Nephron progenitor cell (in vitro differentiated cells): Measurements from ENCODE around the gene CAMTA1.

Source experiments
- DNase-seq: peaks from one replicate; pipeline ENCODE4 v3.0.0; 2021
- H3K27ac Mint-ChIP-seq: 2 replicates; pipeline ENCODE4 v1.8.0; 2021; ENCODE audit warnings: mild to moderate bottlenecking, moderate library complexity, mixed read lengths
- H3K27me3 Mint-ChIP-seq: 2 replicates; pipeline ENCODE4 v1.8.0; 2021; ENCODE audit warnings: mild to moderate bottlenecking, low read depth, mixed read lengths; ENCODE audit not compliant: poor library complexity
- H3K36me3 Mint-ChIP-seq: 2 replicates; pipeline ENCODE4 v1.8.0; 2021; ENCODE audit warnings: low read depth, mixed read lengths
- H3K4me1 Mint-ChIP-seq: 2 replicates; pipeline ENCODE4 v1.8.0; 2021; ENCODE audit warnings: mixed read lengths
- H3K4me3 Mint-ChIP-seq: 2 replicates; pipeline ENCODE4 v1.8.0; 2021; ENCODE audit warnings: mild to moderate bottlenecking, moderate library complexity, mixed read lengths
- H3K9me3 Mint-ChIP-seq: 2 replicates; pipeline ENCODE4 v1.8.0; 2021; ENCODE audit warnings: mild to moderate bottlenecking, moderate library complexity, mixed read lengths
- TF ChIP-seq, protein P1 (sequence below): fragments of 200-600 bp; sonication (generic); IDR thresholded peaks from 2 replicates; pipeline ENCODE4 v1.5.0; 2021; ENCODE audit warnings: antibody characterized with exemption

Gene CAMTA1

DNA sequence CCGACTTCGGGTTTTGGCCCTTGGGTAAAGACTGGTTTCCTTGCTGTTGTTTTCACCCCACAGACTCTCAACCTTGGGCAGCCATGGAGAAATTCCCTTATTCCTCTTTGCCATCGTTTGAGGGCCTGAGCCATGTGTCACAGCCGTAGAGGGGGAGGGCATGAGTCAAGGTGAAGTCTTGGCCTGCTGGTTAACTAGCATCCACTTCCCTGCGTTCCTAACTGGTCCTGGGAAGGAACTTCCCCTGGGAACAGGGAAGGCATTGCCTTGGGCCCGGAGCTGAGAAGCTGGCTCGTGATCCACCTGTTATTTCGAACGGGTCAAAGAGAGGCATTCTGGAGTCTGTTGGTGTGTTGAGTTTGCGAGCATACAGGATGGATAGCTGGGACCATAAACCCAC, 464.9 kb downstream of the CAMTA1 start:
- Mint-ChIP-seq H3K4me3 (no peak overlapping the region), H3K4me1 (peaks cover 54% of the 10 kb centered on the region)
- TF ChIP-seq, protein P1, sequence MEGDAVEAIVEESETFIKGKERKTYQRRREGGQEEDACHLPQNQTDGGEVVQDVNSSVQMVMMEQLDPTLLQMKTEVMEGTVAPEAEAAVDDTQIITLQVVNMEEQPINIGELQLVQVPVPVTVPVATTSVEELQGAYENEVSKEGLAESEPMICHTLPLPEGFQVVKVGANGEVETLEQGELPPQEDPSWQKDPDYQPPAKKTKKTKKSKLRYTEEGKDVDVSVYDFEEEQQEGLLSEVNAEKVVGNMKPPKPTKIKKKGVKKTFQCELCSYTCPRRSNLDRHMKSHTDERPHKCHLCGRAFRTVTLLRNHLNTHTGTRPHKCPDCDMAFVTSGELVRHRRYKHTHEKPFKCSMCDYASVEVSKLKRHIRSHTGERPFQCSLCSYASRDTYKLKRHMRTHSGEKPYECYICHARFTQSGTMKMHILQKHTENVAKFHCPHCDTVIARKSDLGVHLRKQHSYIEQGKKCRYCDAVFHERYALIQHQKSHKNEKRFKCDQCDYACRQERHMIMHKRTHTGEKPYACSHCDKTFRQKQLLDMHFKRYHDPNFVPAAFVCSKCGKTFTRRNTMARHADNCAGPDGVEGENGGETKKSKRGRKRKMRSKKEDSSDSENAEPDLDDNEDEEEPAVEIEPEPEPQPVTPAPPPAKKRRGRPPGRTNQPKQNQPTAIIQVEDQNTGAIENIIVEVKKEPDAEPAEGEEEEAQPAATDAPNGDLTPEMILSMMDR, result no peak

DNA sequence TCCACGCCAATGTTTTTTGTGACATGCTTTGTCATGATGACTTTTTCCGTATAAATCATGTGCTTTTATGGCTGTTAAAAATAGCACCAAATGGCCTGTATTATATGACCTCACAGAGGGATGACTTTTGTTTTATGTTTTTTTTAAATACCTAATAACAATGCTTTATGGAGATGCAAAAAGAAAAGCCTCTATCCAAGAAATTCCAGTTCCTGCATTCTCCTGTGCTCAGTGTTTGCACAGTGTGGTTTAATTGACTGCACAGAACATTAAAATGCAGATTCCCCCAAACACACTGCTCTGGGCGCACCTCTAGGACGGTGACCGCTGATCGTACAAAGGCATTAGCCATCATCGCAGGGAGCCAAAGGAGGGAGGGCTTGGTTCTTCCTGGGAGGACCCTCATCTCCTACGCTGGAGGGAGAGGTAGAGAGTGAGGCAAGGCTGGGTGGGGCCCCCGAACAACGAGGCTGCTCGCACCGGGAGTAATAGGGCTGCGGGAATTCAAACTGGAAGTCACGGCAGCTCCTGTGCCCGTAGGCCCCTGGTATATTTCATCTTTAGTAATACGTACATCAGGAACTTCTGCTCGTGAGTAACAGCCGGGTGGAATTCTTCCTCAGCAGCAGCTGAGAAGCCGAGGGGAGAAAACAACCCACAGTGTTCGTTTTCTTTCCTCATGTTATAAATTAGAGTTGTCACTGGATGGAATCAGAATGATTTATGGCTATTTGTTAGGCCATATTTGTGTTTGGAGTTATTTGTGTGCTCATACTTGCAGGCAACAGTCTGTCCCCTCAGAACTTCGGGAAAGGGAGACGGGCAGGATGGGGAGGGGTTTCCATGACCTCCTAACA, 465.6 kb downstream of the CAMTA1 start:
- no peaks in the 10 kb centered on the region for H3K36me3 Mint-ChIP-seq
- no peak for DNase-seq
- H3K27me3 Mint-ChIP-seq, result peaks cover 19% of the 10 kb centered on the region
- TF ChIP-seq, protein P1, result no peak
- peaks cover 49% of the 10 kb centered on the region for H3K4me1 Mint-ChIP-seq
- peak overlapping the region; percentile 83 for H3K27ac Mint-ChIP-seq
- no peaks in the 10 kb centered on the region for H3K9me3 Mint-ChIP-seq
- no peak overlapping the region for H3K4me3 Mint-ChIP-seq

More for the DNA sequence above, 464.9 kb downstream of the CAMTA1 start:
- DNase-seq, result no peak
- Mint-ChIP-seq H3K36me3 (no peaks in the 10 kb centered on the region), H3K27me3 (peaks cover 19% of the 10 kb centered on the region), H3K27ac (no peak overlapping the region), H3K9me3 (no peaks in the 10 kb centered on the region)

DNA sequence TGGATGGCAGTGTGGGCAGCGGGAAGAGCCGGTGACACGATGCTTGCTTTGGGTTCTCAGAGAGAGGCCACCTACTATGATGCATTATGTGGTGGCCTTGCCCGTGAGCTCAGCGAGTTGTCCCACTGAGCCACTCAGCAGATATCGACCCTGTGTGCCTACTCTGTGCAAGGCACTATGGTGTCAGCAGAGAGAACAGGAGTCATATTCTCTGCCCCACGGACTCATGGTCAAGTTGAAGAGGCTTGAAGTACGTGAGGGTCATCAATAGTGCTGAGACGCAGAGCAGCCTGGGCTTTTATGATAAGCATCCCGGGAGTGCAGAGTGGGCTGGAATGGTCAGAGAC, 466.2 kb downstream of the CAMTA1 start:
- no peaks in the 10 kb centered on the region for H3K36me3 Mint-ChIP-seq
- peaks cover 45% of the 10 kb centered on the region for H3K4me1 Mint-ChIP-seq
- no peak overlapping the region for H3K4me3 Mint-ChIP-seq
- no peaks in the 10 kb centered on the region for H3K9me3 Mint-ChIP-seq
- no peak for DNase-seq
- peak overlapping the region; percentile 33 for H3K27ac Mint-ChIP-seq
- H3K27me3 Mint-ChIP-seq, result peaks cover 19% of the 10 kb centered on the region
- TF ChIP-seq, protein P1, result no peak

- DNase-seq, result no peak
- H3K27me3 Mint-ChIP-seq, result peaks cover 15% of the 10 kb centered on the region
- H3K9me3 Mint-ChIP-seq, result no peaks in the 10 kb centered on the region
- H3K4me3 Mint-ChIP-seq, result no peak overlapping the region
- TF ChIP-seq, protein P1, result no peak
- H3K27ac Mint-ChIP-seq, result no peak overlapping the region
- peaks cover 50% of the 10 kb centered on the region for H3K4me1 Mint-ChIP-seq
- H3K36me3 Mint-ChIP-seq, result no peaks in the 10 kb centered on the region
Observed at GRCh38 chr1:7252411-7253117, 467.3 kb downstream of the CAMTA1 start.

DNA sequence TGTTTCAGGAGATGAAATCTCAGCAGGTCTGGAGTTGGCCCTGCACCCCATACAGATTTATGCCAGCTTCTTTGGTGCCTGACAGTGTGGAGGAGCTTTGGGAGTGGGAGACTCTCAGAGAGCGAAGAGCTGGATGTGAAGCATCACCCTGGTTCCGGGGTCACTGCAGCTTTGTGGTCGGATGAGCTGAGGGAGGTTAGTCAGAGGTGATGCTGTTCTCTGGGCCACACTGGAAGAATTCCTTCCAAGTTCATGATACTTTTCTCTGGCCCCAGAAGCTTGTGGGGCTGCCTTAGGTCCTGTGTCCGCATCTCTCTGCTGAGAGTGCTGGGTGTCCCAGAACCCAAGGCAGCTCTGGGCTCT, 467.8 kb downstream of the CAMTA1 start:
- TF ChIP-seq, protein P1, result no peak
- Mint-ChIP-seq H3K27ac (no peak overlapping the region), H3K4me1 (peaks cover 46% of the 10 kb centered on the region), H3K9me3 (no peaks in the 10 kb centered on the region), H3K4me3 (no peak overlapping the region), H3K27me3 (peaks cover 15% of the 10 kb centered on the region), H3K36me3 (no peaks in the 10 kb centered on the region)
- DNase-seq, result no peak
